HG03442 (cell line): ENCODE measurements around the gene DENND1A.
A peak's percentile ranks its signal among the peaks of the same experiment; 100 is the strongest.

ENCODE experiments used
- ATAC-seq: cut with Tn5 transposase; IDR thresholded peaks from one replicate; pipeline ENCODE4 v1.9.1; 2021; ENCODE audit warnings: mild to moderate bottlenecking, moderate library complexity; ENCODE audit not compliant: unreplicated experiment

Gene DENND1A

GRCh38 chr9:123696476-123696875 is 233.4 kb downstream of the DENND1A start:
- no peak for ATAC-seq

GRCh38 chr9:123695386-123695785 is 234.5 kb downstream of the DENND1A start:
- no peak for ATAC-seq

- no peak for ATAC-seq
Observed at GRCh38 chr9:123691765-123692303, 238.1 kb downstream of the DENND1A start.

GRCh38 chr9:123689701-123690428 is 240.1 kb downstream of the DENND1A start:
- no peak for ATAC-seq

DNA sequence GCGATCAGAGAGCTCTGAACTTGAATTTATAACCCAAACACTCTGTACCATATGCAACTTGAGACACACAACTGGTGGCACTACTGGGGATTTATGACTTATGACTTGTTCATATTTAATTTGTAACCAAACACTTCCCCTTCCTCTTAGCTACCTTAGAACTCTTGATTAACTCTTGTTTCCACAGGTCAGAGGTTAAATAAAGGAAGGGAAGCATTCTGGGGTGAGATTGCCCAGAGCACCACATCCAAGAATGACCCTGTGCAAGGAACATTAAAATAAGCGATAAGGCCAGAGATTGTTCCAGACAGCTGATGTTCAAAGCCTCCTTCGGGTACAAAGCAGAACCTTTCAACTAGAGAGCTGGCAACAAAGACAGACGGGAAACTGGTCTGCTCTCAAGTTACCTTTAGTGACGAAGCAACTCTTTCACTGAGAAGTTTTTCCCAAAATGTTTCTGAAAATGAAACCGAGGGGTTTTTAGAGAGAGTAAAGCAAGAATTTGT is 242.6 kb downstream of the DENND1A start:
- no peak for ATAC-seq

DNA sequence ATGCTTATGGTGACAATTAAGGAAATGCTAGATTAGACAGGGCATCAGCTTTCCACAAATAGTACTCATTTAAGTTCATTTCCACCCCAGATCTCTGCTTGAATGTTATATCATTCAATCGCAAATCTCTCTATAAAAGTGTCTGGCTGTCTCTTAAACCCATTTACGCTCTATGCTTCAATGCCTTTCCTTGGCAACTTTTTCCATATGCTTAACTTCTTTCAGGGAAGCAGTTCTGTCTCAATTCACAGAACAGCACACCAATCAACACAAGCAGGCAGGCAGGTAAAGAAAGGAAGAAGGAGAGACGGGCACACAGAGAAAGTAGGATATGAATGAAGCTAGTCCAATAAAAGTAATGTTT is 243.1 kb downstream of the DENND1A start:
- ATAC-seq = no peak

GRCh38 chr9:123686131-123686828 is 243.6 kb downstream of the DENND1A start:
- ATAC-seq = no peak

- no peak for ATAC-seq
Observed at GRCh38 chr9:123685489-123686083, 244.3 kb downstream of the DENND1A start.

DNA sequence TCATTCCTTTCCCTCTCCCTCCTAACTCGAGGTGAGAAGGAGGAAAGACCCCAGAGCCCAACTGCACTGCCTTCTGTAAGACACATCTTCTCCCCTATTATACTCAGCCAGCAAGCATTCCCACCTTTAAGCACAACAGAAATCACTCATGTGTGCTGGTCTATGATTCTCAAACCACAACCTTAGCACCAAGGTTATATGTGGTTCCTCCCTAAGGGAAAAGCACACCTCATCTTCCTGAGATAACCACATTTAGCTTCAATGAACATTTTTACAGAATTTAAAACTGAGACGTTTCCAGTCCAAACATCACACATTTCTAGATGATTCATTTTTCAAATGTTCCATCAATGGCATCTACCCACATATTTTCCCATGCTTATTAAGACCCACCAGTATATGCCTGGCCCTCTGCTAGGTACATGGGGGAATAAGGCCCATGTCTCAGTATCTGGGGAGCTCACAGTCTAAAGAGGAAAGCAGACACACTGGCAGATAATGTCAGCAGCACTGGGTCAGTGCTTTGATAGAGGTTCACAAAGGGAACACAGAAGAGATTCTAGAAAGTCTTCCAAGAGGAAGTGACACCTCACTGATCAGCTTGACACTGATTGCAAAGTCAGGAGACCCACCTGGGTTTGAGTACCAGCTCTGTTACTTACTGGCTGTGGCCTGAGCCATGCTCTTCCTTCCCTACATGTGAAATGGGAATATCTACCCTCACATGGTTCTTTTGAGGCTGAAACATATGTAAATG is 245.4 kb downstream of the DENND1A start:
- no peak for ATAC-seq

GRCh38 chr9:123682746-123683145 is 247.2 kb downstream of the DENND1A start:
- ATAC-seq = no peak

DNA sequence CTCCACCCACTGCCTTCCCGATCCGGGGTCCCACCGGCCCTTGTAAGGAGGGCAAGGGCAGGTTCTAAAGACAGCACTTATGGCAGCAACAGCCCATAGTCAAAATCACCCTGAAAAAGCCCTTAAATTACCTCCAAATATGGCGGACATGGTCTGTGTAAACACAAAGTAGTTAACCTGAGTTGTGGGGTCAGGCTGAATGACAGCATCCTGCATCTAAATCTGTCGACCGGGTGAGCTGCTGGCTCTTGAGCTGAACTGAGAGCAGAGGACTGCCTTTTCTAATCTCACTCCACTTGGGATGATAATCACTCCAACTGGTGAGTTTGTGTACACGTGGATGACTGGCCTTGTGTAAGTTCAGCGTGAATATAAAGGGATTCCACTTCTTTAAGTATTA is 249.6 kb downstream of the DENND1A start:
- no peak for ATAC-seq

DNA sequence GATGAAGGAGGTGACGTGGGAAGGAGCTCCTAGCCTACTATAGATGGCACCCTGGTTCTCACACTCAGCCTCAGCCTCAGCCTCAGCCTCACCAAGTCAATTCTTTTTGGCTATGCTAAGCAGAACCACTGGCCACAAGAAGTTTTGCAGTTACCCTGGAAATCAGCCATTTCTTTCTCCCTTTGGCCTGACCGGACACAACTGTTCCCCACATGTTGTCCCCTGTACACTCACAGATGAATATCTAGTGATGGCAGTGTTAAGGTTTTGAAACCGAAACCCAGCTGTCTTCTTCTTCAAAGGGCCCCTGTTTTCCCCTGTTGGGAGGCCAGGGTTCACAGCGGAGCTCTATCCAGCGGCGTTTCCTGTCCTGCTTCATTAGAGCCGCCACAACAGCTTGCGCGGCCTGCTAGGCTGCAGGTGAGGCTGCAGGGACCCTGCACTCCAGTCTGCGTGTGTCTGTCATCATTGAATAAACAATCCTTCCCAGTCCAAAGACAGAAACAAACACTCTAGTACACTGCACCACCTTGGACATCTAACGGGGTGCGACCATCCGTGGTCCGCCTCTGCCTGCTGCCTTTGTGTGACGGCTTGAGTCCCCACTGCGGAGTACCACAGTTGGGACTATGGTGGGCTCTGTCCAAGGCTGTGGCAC is 250.5 kb downstream of the DENND1A start:
- peak; percentile 93 for ATAC-seq

- no peak for ATAC-seq
Observed at GRCh38 chr9:123678878-123679329, 251.0 kb downstream of the DENND1A start.

DNA sequence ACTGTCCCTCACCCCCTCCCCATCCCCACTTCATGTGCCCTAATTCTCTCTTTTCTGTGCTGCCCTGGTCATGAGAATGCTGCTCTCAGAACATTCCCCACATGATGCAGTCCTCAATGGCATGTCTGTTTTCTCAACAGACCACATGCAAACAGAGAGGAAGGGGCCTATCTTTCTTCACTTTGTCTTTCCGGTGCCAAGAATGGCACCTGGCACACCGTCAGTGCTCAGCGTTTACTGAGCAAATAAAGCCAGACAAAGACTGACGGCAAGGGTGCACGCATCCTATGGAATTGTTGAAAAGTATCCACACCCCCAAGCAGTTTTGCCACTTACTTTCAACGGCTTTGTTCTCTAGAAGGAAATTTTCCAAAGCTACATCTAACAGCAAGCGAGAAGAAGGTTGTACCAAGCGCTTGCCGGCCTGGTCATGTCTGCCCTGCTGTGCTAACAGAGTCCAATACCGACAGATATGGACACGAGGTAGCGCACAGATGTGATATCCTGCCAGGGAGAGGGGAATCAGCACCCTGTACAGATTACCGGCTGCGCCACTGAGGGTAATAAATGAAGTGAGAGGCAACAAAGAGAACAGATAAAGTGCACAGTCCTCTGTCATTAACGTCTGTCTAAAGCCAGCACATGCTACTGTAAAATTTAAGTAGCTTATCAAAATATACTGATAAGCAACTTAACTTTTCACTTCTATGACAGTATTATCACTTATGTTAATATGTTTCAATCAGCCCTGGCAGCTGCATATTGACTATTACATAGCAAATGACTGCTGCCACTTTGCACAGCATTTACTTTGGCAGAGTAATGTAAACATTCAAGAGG is 251.7 kb downstream of the DENND1A start:
- no peak for ATAC-seq

GRCh38 chr9:123676869-123677268 is 253.1 kb downstream of the DENND1A start:
- no peak for ATAC-seq

DNA sequence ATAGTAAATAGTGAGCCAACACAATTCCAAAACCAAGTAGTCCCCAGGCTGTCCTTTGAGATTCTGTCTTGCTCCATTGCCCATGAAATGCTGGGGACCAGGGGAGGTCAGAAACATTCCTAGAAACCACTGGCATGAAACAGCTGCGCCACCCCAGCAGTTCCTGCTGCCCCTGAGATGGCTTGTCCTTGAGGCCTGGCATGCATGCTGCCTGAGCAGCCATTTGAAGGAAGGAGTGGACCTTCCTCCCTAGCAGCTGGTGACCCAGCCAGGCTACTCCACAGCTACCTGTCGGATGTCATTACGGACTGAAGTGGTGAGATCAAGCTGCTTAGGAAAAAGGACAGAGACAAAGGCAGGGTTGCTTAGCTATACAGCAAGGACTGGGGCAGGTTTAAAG is 260.6 kb downstream of the DENND1A start:
- no peak for ATAC-seq

GRCh38 chr9:123663529-123663928 is 266.4 kb downstream of the DENND1A start:
- ATAC-seq = no peak

GRCh38 chr9:123662057-123662776 is 267.7 kb downstream of the DENND1A start:
- ATAC-seq = no peak
